ENCODE results near the gene CIROP. TPM values are rescaled to one million over a fixed set of nuclear protein-coding genes. Genes with fewer than 3 reads are reported as not detected.

The CIROP gene
- total RNA-seq, 1 donor from 2014 or later: 0.19 TPM

DNA sequence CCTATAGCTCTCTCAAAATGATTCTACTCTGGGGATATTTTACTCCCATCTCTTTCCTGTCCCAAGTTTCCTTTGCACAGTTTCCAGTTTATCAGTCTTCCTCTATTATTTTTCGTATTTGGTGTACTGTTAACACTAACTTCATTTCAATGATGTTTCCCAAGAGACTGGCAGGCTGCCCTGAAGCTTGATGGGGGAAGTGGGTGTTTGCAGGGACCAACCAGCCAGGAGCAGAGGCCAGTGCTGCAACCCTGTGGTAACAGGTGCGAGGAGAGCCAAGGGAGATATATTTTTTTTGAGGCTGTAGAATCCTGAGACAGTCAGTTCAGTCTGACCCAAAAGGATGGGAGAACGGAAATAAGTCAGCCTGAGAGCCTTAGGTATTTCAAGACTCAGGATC, 26.1 kb upstream of the CIROP start:
- H3K9me3 Mint-ChIP-seq: no peaks in the 10 kb centered on the region
- H3K4me1 Mint-ChIP-seq (ENCODE audit: unreplicated experiment): no peaks in the 10 kb centered on the region
- TF ChIP-seq, protein P1, sequence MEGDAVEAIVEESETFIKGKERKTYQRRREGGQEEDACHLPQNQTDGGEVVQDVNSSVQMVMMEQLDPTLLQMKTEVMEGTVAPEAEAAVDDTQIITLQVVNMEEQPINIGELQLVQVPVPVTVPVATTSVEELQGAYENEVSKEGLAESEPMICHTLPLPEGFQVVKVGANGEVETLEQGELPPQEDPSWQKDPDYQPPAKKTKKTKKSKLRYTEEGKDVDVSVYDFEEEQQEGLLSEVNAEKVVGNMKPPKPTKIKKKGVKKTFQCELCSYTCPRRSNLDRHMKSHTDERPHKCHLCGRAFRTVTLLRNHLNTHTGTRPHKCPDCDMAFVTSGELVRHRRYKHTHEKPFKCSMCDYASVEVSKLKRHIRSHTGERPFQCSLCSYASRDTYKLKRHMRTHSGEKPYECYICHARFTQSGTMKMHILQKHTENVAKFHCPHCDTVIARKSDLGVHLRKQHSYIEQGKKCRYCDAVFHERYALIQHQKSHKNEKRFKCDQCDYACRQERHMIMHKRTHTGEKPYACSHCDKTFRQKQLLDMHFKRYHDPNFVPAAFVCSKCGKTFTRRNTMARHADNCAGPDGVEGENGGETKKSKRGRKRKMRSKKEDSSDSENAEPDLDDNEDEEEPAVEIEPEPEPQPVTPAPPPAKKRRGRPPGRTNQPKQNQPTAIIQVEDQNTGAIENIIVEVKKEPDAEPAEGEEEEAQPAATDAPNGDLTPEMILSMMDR (conservative IDR thresholded peaks at IDR 0.05): no peak
- H3K36me3 Mint-ChIP-seq: peaks cover 5% of the 10 kb centered on the region
- DNase-seq (ENCODE audit: extremely low spot score, unreplicated experiment): no peak
- H3K27ac Mint-ChIP-seq: no peak overlapping the region
- H3K4me3 Mint-ChIP-seq: no peak overlapping the region
- no peaks in the 10 kb centered on the region for H3K27me3 Mint-ChIP-seq

DNA sequence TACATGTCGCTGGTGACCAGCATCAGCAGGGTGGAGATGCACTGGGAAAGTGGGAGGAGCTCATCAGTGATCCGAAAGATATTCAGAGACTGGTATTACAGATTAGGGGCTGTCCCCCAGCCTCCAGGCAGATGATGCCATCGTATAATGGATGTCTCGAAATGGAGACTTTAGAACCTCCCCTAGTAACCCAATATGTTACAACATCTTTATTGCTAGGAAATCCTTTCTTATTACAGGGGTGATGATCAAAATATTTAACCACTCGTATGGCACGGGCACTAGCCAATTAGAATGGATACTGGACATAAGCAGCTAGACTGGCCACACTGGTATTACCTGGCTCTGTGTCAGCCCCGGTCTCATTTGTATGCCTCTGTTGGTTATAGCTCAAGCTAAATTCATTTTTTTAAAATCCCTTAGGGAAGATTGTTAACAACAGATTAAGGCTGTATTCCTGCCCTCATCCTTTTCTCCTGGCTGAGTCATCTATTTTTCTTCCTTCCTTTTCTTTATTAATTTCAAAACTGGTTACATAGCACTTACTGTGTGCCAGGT, 25.0 kb upstream of the CIROP start:
- Mint-ChIP-seq H3K9me3 (no peaks in the 10 kb centered on the region), H3K36me3 (peaks cover 5% of the 10 kb centered on the region), H3K4me3 (no peak overlapping the region), H3K27me3 (no peaks in the 10 kb centered on the region), H3K4me1 (ENCODE audit: unreplicated experiment) (no peaks in the 10 kb centered on the region), H3K27ac (no peak overlapping the region)
- DNase-seq (ENCODE audit: extremely low spot score, unreplicated experiment): no peak
- TF ChIP-seq, protein P1 (conservative IDR thresholded peaks at IDR 0.05): no peak

DNA sequence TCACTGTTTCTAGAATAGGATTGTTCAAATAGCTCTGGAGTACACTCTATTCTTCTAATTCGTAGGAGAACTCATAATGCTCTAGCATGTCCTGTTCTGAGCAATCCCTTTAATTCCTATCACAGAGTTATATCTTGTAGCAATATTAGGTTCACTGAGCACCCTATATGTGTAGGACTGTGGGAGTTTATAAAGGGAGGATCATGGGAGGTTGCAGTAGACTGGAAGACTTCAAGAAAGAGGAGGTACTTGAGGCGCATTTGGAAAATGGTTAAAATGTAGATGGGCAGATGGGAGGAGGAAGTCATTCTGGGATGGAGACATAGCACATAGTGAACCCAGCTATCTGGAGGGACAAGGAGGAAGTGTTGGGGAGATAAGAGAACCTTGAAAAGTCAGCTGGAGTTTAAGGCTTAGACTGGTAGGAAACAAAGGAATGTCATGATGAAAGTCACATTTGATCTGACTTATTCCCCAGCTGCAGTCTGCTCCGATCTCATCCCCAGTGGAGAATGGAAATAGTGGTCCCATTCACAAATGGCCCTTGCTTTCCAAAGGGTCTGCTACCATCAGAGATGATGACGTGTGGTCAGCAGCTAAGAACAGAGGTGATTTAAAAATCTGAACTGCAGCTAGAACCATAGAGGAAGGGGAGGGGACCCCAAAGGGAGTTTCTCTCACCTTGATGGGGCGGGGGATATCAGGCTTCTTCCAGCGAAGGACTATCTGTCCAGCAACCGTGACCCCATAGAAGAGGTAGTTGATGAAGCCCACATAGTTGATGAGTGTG, 24.4 kb upstream of the CIROP start:
- Mint-ChIP-seq H3K27ac (peak overlapping the region; percentile 3), H3K27me3 (no peaks in the 10 kb centered on the region), H3K4me3 (no peak overlapping the region), H3K4me1 (ENCODE audit: unreplicated experiment) (peaks cover 2% of the 10 kb centered on the region), H3K9me3 (no peaks in the 10 kb centered on the region), H3K36me3 (peaks cover 5% of the 10 kb centered on the region)
- TF ChIP-seq, protein P1 (conservative IDR thresholded peaks at IDR 0.05): no peak
- no peak for DNase-seq (ENCODE audit: extremely low spot score, unreplicated experiment)

DNA sequence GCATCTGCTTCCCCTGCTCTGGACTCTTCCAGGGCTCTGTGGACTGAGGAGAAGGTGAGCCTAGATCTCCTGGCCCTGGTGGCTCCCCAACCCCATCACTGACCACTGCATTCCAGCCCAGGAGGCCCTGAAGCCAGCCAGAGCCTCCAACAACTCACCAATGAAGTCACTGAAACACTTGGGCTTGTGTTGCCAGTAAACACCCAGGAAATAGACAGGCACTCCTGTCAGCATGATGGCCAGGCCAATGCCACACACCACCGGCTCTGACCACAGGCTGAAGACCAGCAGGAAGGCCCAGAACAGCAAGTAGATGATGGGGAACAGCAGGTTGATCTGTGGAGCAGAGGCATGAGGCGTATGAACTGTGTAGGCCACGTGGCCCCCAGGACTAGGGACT, 23.1 kb upstream of the CIROP start:
- TF ChIP-seq, protein P1 (conservative IDR thresholded peaks at IDR 0.05): no peak
- DNase-seq (ENCODE audit: extremely low spot score, unreplicated experiment): no peak
- no peak overlapping the region for H3K4me3 Mint-ChIP-seq
- H3K9me3 Mint-ChIP-seq: no peaks in the 10 kb centered on the region
- no peaks in the 10 kb centered on the region for H3K27me3 Mint-ChIP-seq
- H3K4me1 Mint-ChIP-seq (ENCODE audit: unreplicated experiment): peaks cover 10% of the 10 kb centered on the region
- no peak overlapping the region for H3K27ac Mint-ChIP-seq
- H3K36me3 Mint-ChIP-seq: peaks cover 5% of the 10 kb centered on the region

DNA sequence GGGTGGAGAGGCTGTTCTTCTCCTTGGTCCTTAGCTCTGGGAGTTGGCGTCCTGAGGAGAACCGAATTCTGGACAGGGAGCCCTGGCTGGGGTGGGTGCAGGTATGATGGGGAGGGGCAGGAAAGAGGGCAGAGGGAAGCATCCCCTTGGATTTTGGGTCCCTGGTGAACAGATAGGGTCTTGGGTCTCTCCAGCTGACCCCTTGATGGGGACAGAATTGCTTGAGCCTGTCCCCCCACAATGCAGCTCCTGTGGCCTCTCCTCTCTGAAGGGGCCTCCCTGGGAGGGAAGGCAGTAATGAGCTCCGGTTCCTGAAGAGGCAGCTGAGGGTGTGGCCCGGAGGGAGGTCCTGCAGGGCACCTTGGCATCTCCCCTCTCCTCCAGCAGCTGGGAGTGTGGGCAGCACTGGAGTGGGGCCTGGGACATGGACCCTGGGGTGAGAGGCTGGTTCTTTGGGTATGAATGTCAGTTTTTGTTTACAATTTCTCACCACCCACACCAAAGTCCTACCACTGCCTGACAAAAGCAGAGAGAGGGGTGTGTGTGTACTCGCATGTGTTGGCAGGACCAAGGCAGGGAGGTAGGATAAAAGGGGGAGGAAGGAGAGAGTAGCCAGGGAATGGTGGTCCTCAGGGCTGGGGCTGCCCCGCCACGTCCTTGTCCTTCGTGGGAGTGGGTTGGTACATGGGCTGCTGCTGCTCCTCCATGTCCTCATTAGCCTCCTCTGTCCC, 21.9 kb upstream of the CIROP start:
- no peak overlapping the region for H3K27ac Mint-ChIP-seq
- H3K36me3 Mint-ChIP-seq: peaks cover 5% of the 10 kb centered on the region
- H3K27me3 Mint-ChIP-seq: no peaks in the 10 kb centered on the region
- no peak for DNase-seq (ENCODE audit: extremely low spot score, unreplicated experiment)
- H3K4me3 Mint-ChIP-seq: no peak overlapping the region
- H3K4me1 Mint-ChIP-seq (ENCODE audit: unreplicated experiment): peaks cover 12% of the 10 kb centered on the region
- H3K9me3 Mint-ChIP-seq: no peaks in the 10 kb centered on the region
- TF ChIP-seq, protein P1 (conservative IDR thresholded peaks at IDR 0.05): no peak
